ENCODE data around the gene PAXX. TPM values are rescaled to one million over a fixed set of nuclear protein-coding genes. Genes with fewer than 3 reads are reported as not detected.

Gene PAXX
- total and polyA plus RNA-seq, 2 donors (not counting 1 experiment from before 2014, with no cell fraction given), result 6.1 to 13.7 TPM

GRCh38 chr9:137030006-137030405 lies 37.8 kb downstream of the PAXX start:
- H2AFZ ChIP-seq (ENCODE audit: low read length), result no peak overlapping the region

GRCh38 chr9:137030538-137031527 lies 38.6 kb downstream of the PAXX start:
- H3K4me3 ChIP-seq (replicated peaks in 1 of 4; ENCODE audit: control extremely low read depth in 1 of 4, insufficient read depth in 1 of 4, low read depth in 3 of 4, low read length in 4 of 4), result no peak overlapping the region
- no peaks in the 10 kb centered on the region for H3K27me3 ChIP-seq (ENCODE audit: control insufficient read depth, insufficient read depth, low read length)
- H2AFZ ChIP-seq (ENCODE audit: low read length), result no peak overlapping the region
- no peaks in the 10 kb centered on the region for H3K79me2 ChIP-seq (ENCODE audit: control insufficient read depth, insufficient read depth, low read length)
- H3K36me3 ChIP-seq (ENCODE audit: control insufficient read depth, insufficient read depth, low read length), result no peaks in the 10 kb centered on the region
- H3K4me1 ChIP-seq (ENCODE audit: control insufficient read depth, extremely low read depth, insufficient read depth, low read length), result peaks cover 4% of the 10 kb centered on the region
- no peaks in the 10 kb centered on the region for H3K9me3 ChIP-seq (ENCODE audit: control insufficient read depth, insufficient read depth, low read depth, low read length)
- DNase-seq (ENCODE audit: low read depth in 2 of 2), result no peak
- H4K20me1 ChIP-seq (ENCODE audit: control insufficient read depth, extremely low read depth, insufficient read depth, low read length), result no peaks in the 10 kb centered on the region
- TF ChIP-seq EZH2 (IDR thresholded peaks at IDR 0.05; ENCODE audit: low read length, missing control alignments) (no peak), CTCF (conservative IDR thresholded peaks at IDR 0.05 in 1 of 2, IDR thresholded peaks at IDR 0.05 in 1 of 2; ENCODE audit: low read depth in 1 of 2, low read length in 2 of 2) (no peak)
- no peak overlapping the region for H3K27ac ChIP-seq (ENCODE audit: insufficient read depth, low read length)
- no peak overlapping the region for H3K4me2 ChIP-seq (ENCODE audit: extremely low read depth, insufficient read depth, low read length)
- no peak overlapping the region for H3K9ac ChIP-seq (ENCODE audit: insufficient read depth, low read length)

More at GRCh38 chr9:137030006-137030405, 37.8 kb downstream of the PAXX start:
- no peak for TF ChIP-seq CTCF (conservative IDR thresholded peaks at IDR 0.05 in 1 of 2, IDR thresholded peaks at IDR 0.05 in 1 of 2; ENCODE audit: low read depth in 1 of 2, low read length in 2 of 2)
- no peak for TF ChIP-seq EZH2 (IDR thresholded peaks at IDR 0.05; ENCODE audit: low read length, missing control alignments)
- no peak overlapping the region for H3K4me3 ChIP-seq (replicated peaks in 1 of 4; ENCODE audit: control extremely low read depth in 1 of 4, insufficient read depth in 1 of 4, low read depth in 3 of 4, low read length in 4 of 4)
- H3K9ac ChIP-seq (ENCODE audit: insufficient read depth, low read length), result no peak overlapping the region
- no peaks in the 10 kb centered on the region for H3K9me3 ChIP-seq (ENCODE audit: control insufficient read depth, insufficient read depth, low read depth, low read length)
- peaks cover 4% of the 10 kb centered on the region for H3K4me1 ChIP-seq (ENCODE audit: control insufficient read depth, extremely low read depth, insufficient read depth, low read length)
- H3K27ac ChIP-seq (ENCODE audit: insufficient read depth, low read length), result no peak overlapping the region
- no peak overlapping the region for H3K4me2 ChIP-seq (ENCODE audit: extremely low read depth, insufficient read depth, low read length)
- DNase-seq (ENCODE audit: low read depth in 2 of 2), result no peak
- H3K79me2 ChIP-seq (ENCODE audit: control insufficient read depth, insufficient read depth, low read length), result no peaks in the 10 kb centered on the region
- H3K27me3 ChIP-seq (ENCODE audit: control insufficient read depth, insufficient read depth, low read length), result no peaks in the 10 kb centered on the region
- H3K36me3 ChIP-seq (ENCODE audit: control insufficient read depth, insufficient read depth, low read length), result no peaks in the 10 kb centered on the region
- H4K20me1 ChIP-seq (ENCODE audit: control insufficient read depth, extremely low read depth, insufficient read depth, low read length), result no peaks in the 10 kb centered on the region

- no peaks in the 10 kb centered on the region for H4K20me1 ChIP-seq (ENCODE audit: control insufficient read depth, extremely low read depth, insufficient read depth, low read length)
- TF ChIP-seq CTCF (conservative IDR thresholded peaks at IDR 0.05 in 1 of 2, IDR thresholded peaks at IDR 0.05 in 1 of 2; ENCODE audit: low read depth in 1 of 2, low read length in 2 of 2) (no peak), EZH2 (IDR thresholded peaks at IDR 0.05; ENCODE audit: low read length, missing control alignments) (no peak)
- H3K27ac ChIP-seq (ENCODE audit: insufficient read depth, low read length), result no peak within 1 kb of the TSS
- no peak within 1 kb of the TSS for H3K4me3 ChIP-seq (replicated peaks in 1 of 4; ENCODE audit: control extremely low read depth in 1 of 4, insufficient read depth in 1 of 4, low read depth in 3 of 4, low read length in 4 of 4)
- H3K4me1 ChIP-seq (ENCODE audit: control insufficient read depth, extremely low read depth, insufficient read depth, low read length), result peaks cover 4% of the 10 kb centered on the region
- no peaks in the 10 kb centered on the region for H3K27me3 ChIP-seq (ENCODE audit: control insufficient read depth, insufficient read depth, low read length)
- H3K4me2 ChIP-seq (ENCODE audit: extremely low read depth, insufficient read depth, low read length), result no peak within 1 kb of the TSS
- no peak for DNase-seq (ENCODE audit: low read depth in 2 of 2)
- H3K36me3 ChIP-seq (ENCODE audit: control insufficient read depth, insufficient read depth, low read length), result no peaks in the 10 kb centered on the region
- no peak within 1 kb of the TSS for H2AFZ ChIP-seq (ENCODE audit: low read length)
- no peaks in the 10 kb centered on the region for H3K9me3 ChIP-seq (ENCODE audit: control insufficient read depth, insufficient read depth, low read depth, low read length)
- H3K79me2 ChIP-seq (ENCODE audit: control insufficient read depth, insufficient read depth, low read length), result no peaks in the 10 kb centered on the region
- no peak within 1 kb of the TSS for H3K9ac ChIP-seq (ENCODE audit: insufficient read depth, low read length)
Observed at GRCh38 chr9:137031904-137032640, 39.9 kb downstream of the PAXX start, which contains the start of gene FUT7. Gene FUT7, minus strand, starts transcription at chr9:137032088. Its CDS starts 97 bp downstream, at chr9:137031991.
